ENCODE results near the gene CTNNA3. TPM values are rescaled to one million over a fixed set of nuclear protein-coding genes. Genes with fewer than 3 reads are reported as not detected.
A peak's percentile ranks its signal among the peaks of the same experiment; 100 is the strongest.

CTNNA3 gene
- total RNA-seq, 1 experiment from 2014 or later, result 0.20 TPM

GRCh38 chr10:66934711-66935110 is 761.3 kb downstream of the CTNNA3 start:
- Mint-ChIP-seq H3K27me3 (ENCODE audit: insufficient read depth, unreplicated experiment) (peaks cover 17% of the 10 kb centered on the region), H3K4me3 (ENCODE audit: unreplicated experiment) (no peak overlapping the region), H3K4me1 (ENCODE audit: low read depth, unreplicated experiment) (no peaks in the 10 kb centered on the region), H3K27ac (ENCODE audit: unreplicated experiment) (no peak overlapping the region), H3K9me3 (ENCODE audit: unreplicated experiment) (no peaks in the 10 kb centered on the region), H3K36me3 (ENCODE audit: insufficient read depth, unreplicated experiment) (no peaks in the 10 kb centered on the region)
- TF ChIP-seq CTCF (IDR thresholded peaks at IDR 0.05; ENCODE audit: insufficient read depth in 1 of 2, low read depth in 1 of 2, low read length in 1 of 2, severe bottlenecking in 1 of 2, unreplicated experiment in 1 of 2), result no peak
- BruUV-seq (replicated peaks), result no TSS peak
- CTCF ChIA-PET, result interaction anchor here (1.4 kb wide), 1 partner anchor 586 kb away, joined by 4 read pairs; no protein-coding TSS in a partner anchor
- no peaks in the 10 kb centered on the region for H3K9me3 ChIP-seq
- no peak overlapping the region for H3K4me3 ChIP-seq (ENCODE audit: low read depth, low read length)
- no peaks in the 10 kb centered on the region for H3K4me1 ChIP-seq
- intact Hi-C loops (cut with micrococcal nuclease; ENCODE audit: unreplicated experiment), result loop anchor here (5.0 kb wide), 1 partner anchor 373 kb away; no protein-coding TSS in a partner anchor
- H3K36me3 ChIP-seq (ENCODE audit: control insufficient read depth, insufficient read depth, low read length), result no peaks in the 10 kb centered on the region
- no peak for DNase-seq
- H3K27me3 ChIP-seq (replicated peaks; ENCODE audit: control insufficient read depth, insufficient read depth, low read length), result no peaks in the 10 kb centered on the region
- POLR2A ChIA-PET, result no interaction called here

GRCh38 chr10:66931949-66932343 is 764.0 kb downstream of the CTNNA3 start:
- no peaks in the 10 kb centered on the region; the same call in 1 of the 2 replicates for H3K27me3 ChIP-seq (replicated peaks; ENCODE audit: control insufficient read depth, insufficient read depth, low read length)
- Mint-ChIP-seq H3K27ac (ENCODE audit: unreplicated experiment) (no peak overlapping the region), H3K27me3 (ENCODE audit: insufficient read depth, unreplicated experiment) (peaks cover 23% of the 10 kb centered on the region), H3K9me3 (ENCODE audit: unreplicated experiment) (no peaks in the 10 kb centered on the region), H3K4me1 (ENCODE audit: low read depth, unreplicated experiment) (no peaks in the 10 kb centered on the region), H3K36me3 (ENCODE audit: insufficient read depth, unreplicated experiment) (no peaks in the 10 kb centered on the region), H3K4me3 (ENCODE audit: unreplicated experiment) (no peak overlapping the region)
- H3K36me3 ChIP-seq (ENCODE audit: control insufficient read depth, insufficient read depth, low read length), result no peaks in the 10 kb centered on the region
- no peaks in the 10 kb centered on the region for H3K9me3 ChIP-seq
- no peaks in the 10 kb centered on the region for H3K4me1 ChIP-seq
- POLR2A ChIA-PET, result no interaction called here
- CTCF ChIA-PET, result interaction anchor here (0.6 to 1.4 kb wide), 5 partner anchors 15 to 1913 kb away, joined by 3 to 17 read pairs (median 3); no protein-coding TSS in a partner anchor
- no peak for TF ChIP-seq CTCF (IDR thresholded peaks at IDR 0.05; ENCODE audit: insufficient read depth in 1 of 2, low read depth in 1 of 2, low read length in 1 of 2, severe bottlenecking in 1 of 2, unreplicated experiment in 1 of 2)
- no peak for DNase-seq
- intact Hi-C loops (cut with micrococcal nuclease; ENCODE audit: unreplicated experiment), result loop anchor here (1.0 to 5.0 kb wide), 8 partner anchors 15 to 1574 kb away; no protein-coding TSS in a partner anchor
- H3K4me3 ChIP-seq (ENCODE audit: low read depth, low read length), result no peak overlapping the region
- BruUV-seq (replicated peaks), result no TSS peak

GRCh38 chr10:66931340-66931948 is 764.6 kb downstream of the CTNNA3 start:
- TF ChIP-seq CTCF (IDR thresholded peaks at IDR 0.05; ENCODE audit: insufficient read depth in 1 of 2, low read depth in 1 of 2, low read length in 1 of 2, severe bottlenecking in 1 of 2, unreplicated experiment in 1 of 2), result peak; percentile 93 to 96
- CTCF ChIA-PET, result interaction anchor here (0.6 to 1.4 kb wide), 5 partner anchors 15 to 1913 kb away, joined by 3 to 17 read pairs (median 3); no protein-coding TSS in a partner anchor
- Histone ChIP-seq H3K4me1 (no peaks in the 10 kb centered on the region), H3K36me3 (ENCODE audit: control insufficient read depth, insufficient read depth, low read length) (no peaks in the 10 kb centered on the region), H3K9me3 (no peaks in the 10 kb centered on the region), H3K27me3 (replicated peaks; ENCODE audit: control insufficient read depth, insufficient read depth, low read length) (no peaks in the 10 kb centered on the region; the same call in 1 of the 2 replicates), H3K4me3 (ENCODE audit: low read depth, low read length) (no peak overlapping the region)
- intact Hi-C loops (cut with micrococcal nuclease; ENCODE audit: unreplicated experiment), result loop anchor here (1.0 to 5.0 kb wide), 8 partner anchors 14 to 1573 kb away; no protein-coding TSS in a partner anchor
- Mint-ChIP-seq H3K27me3 (ENCODE audit: insufficient read depth, unreplicated experiment) (peaks cover 24% of the 10 kb centered on the region), H3K4me1 (ENCODE audit: low read depth, unreplicated experiment) (no peaks in the 10 kb centered on the region), H3K4me3 (ENCODE audit: unreplicated experiment) (no peak overlapping the region), H3K36me3 (ENCODE audit: insufficient read depth, unreplicated experiment) (no peaks in the 10 kb centered on the region), H3K9me3 (ENCODE audit: unreplicated experiment) (no peaks in the 10 kb centered on the region), H3K27ac (ENCODE audit: unreplicated experiment) (no peak overlapping the region)
- POLR2A ChIA-PET, result no interaction called here
- peak in 1 of 2 experiments; percentile 64 for DNase-seq
- no TSS peak for BruUV-seq (replicated peaks)

All from Caco-2 (cell line).